Ectodermal cell (in vitro differentiated cells): ENCODE measurements around the gene XXYLT1.
A peak's percentile ranks its signal among the peaks of the same experiment; 100 is the strongest.

Experiments used
- H3K27ac ChIP-seq: 2 replicates; pipeline ENCODE4 v1.7.0; 2013; ENCODE audit warnings: mild to moderate bottlenecking, low read depth, low read length; ENCODE audit not compliant: insufficient read depth, poor library complexity, severe bottlenecking
- H3K27me3 ChIP-seq: 2 replicates; pipeline ENCODE4 v1.7.0; 2013; ENCODE audit warnings: mild to moderate bottlenecking, low read length; ENCODE audit not compliant: insufficient read depth, control insufficient read depth, poor library complexity, severe bottlenecking
- H3K36me3 ChIP-seq: one replicate; pipeline ENCODE4 v1.7.0; 2013; ENCODE audit warnings: low read length; ENCODE audit not compliant: control insufficient read depth, insufficient read depth
- H3K4me1 ChIP-seq: one replicate; pipeline ENCODE4 v1.7.0; 2013; ENCODE audit warnings: low read length; ENCODE audit not compliant: control insufficient read depth, insufficient read depth
- H3K4me3 ChIP-seq: 2 replicates; pipeline ENCODE4 v1.7.0; 2013; ENCODE audit warnings: low read depth, low read length, control low read depth; ENCODE audit not compliant: insufficient read depth
- H3K9me3 ChIP-seq: 2 replicates; pipeline ENCODE4 v1.7.0; 2013; ENCODE audit warnings: mild to moderate bottlenecking, low read length, moderate library complexity; ENCODE audit not compliant: control insufficient read depth
- WGBS, 2 experiments: methylation state at CpG; one replicate each; pipeline ENCODE4 v1.1.7; 2013; ENCODE audit warnings: missing lambda C conversion rate in 2 of 2; 5-methylcytosine and 5-hydroxymethylcytosine counted together

The XXYLT1 gene

GRCh38 chr3:195207731-195208130 lies 63.2 kb downstream of the XXYLT1 start:
- 89 to 93% methylated on average over 3 of the region's 3 CpGs for WGBS, 2 experiments
- Histone ChIP-seq H3K4me1 (peaks cover 28% of the 10 kb centered on the region), H3K27ac (no peak overlapping the region), H3K27me3 (no peaks in the 10 kb centered on the region), H3K4me3 (no peak overlapping the region), H3K9me3 (no peaks in the 10 kb centered on the region), H3K36me3 (no peaks in the 10 kb centered on the region)

- no peak overlapping the region for H3K27ac ChIP-seq
Measured at GRCh38 chr3:195207056-195207455, 63.9 kb downstream of the XXYLT1 start.

GRCh38 chr3:195204360-195205163 lies 66.4 kb downstream of the XXYLT1 start:
- 87 to 89% methylated on average over 12 to 13 of the region's 13 CpGs for WGBS, 2 experiments

More at GRCh38 chr3:195207056-195207455, 63.9 kb downstream of the XXYLT1 start:
- no peak overlapping the region for H3K4me3 ChIP-seq
- peaks cover 28% of the 10 kb centered on the region for H3K4me1 ChIP-seq
- H3K36me3 ChIP-seq, result no peaks in the 10 kb centered on the region
- H3K27me3 ChIP-seq, result no peaks in the 10 kb centered on the region
- 92 to 96% methylated on average over 9 of the region's 9 CpGs for WGBS, 2 experiments
- no peaks in the 10 kb centered on the region for H3K9me3 ChIP-seq

GRCh38 chr3:195203606-195204005 lies 67.4 kb downstream of the XXYLT1 start:
- H3K27me3 ChIP-seq, result no peaks in the 10 kb centered on the region
- H3K4me3 ChIP-seq, result no peak overlapping the region
- WGBS, 2 experiments, result 75 to 77% methylated on average over 6 of the region's 6 CpGs
- peak overlapping the region; percentile 42 for H3K27ac ChIP-seq
- H3K36me3 ChIP-seq, result no peaks in the 10 kb centered on the region
- H3K9me3 ChIP-seq, result no peaks in the 10 kb centered on the region
- peaks cover 21% of the 10 kb centered on the region for H3K4me1 ChIP-seq

More at GRCh38 chr3:195204360-195205163, 66.4 kb downstream of the XXYLT1 start:
- Histone ChIP-seq H3K9me3 (no peaks in the 10 kb centered on the region), H3K27ac (peak overlapping the region; percentile 36), H3K27me3 (no peaks in the 10 kb centered on the region), H3K4me1 (peaks cover 21% of the 10 kb centered on the region), H3K36me3 (no peaks in the 10 kb centered on the region), H3K4me3 (no peak overlapping the region)

GRCh38 chr3:195201295-195201694 lies 69.7 kb downstream of the XXYLT1 start:
- H3K36me3 ChIP-seq, result no peaks in the 10 kb centered on the region
- peaks cover 20% of the 10 kb centered on the region for H3K4me1 ChIP-seq
- no peaks in the 10 kb centered on the region for H3K27me3 ChIP-seq
- WGBS, 2 experiments, result 94 to 96% methylated on average over 3 of the region's 3 CpGs
- no peak overlapping the region for H3K4me3 ChIP-seq
- no peak overlapping the region for H3K27ac ChIP-seq
- no peaks in the 10 kb centered on the region for H3K9me3 ChIP-seq

- no peaks in the 10 kb centered on the region for H3K27me3 ChIP-seq
- WGBS, 2 experiments, result 96 to 97% methylated on average over 14 of the region's 14 CpGs
- H3K4me1 ChIP-seq, result peaks cover 29% of the 10 kb centered on the region
- H3K36me3 ChIP-seq, result no peaks in the 10 kb centered on the region
- no peaks in the 10 kb centered on the region for H3K9me3 ChIP-seq
- no peak overlapping the region for H3K4me3 ChIP-seq
- no peak overlapping the region for H3K27ac ChIP-seq
Measured at GRCh38 chr3:195200010-195200822, 70.7 kb downstream of the XXYLT1 start.

GRCh38 chr3:195198426-195199346 lies 72.3 kb downstream of the XXYLT1 start:
- Histone ChIP-seq H3K4me1 (peaks cover 17% of the 10 kb centered on the region), H3K27ac (no peak overlapping the region), H3K4me3 (no peak overlapping the region), H3K36me3 (no peaks in the 10 kb centered on the region), H3K27me3 (no peaks in the 10 kb centered on the region), H3K9me3 (no peaks in the 10 kb centered on the region)
- WGBS, 2 experiments, result 91 to 94% methylated on average over 17 to 19 of the region's 19 CpGs

- Histone ChIP-seq H3K9me3 (no peaks in the 10 kb centered on the region), H3K27ac (no peak overlapping the region), H3K36me3 (no peaks in the 10 kb centered on the region), H3K4me1 (peaks cover 15% of the 10 kb centered on the region), H3K27me3 (no peaks in the 10 kb centered on the region), H3K4me3 (no peak overlapping the region)
- WGBS, 2 experiments, result 90 to 93% methylated on average over 11 of the region's 11 CpGs
Measured at GRCh38 chr3:195197765-195198425, 73.1 kb downstream of the XXYLT1 start.

GRCh38 chr3:195196266-195196665 lies 74.7 kb downstream of the XXYLT1 start:
- Histone ChIP-seq H3K27me3 (no peaks in the 10 kb centered on the region), H3K4me3 (no peak overlapping the region), H3K27ac (no peak overlapping the region), H3K36me3 (no peaks in the 10 kb centered on the region), H3K4me1 (peaks cover 15% of the 10 kb centered on the region), H3K9me3 (no peaks in the 10 kb centered on the region)
- WGBS, 2 experiments, result 39 to 41% methylated on average over 5 of the region's 5 CpGs
